A549 (cell line): Measurements from ENCODE around the gene ZBTB11.

Experiments used
- EHMT2 ChIP-seq: fragments of 200-600 bp; sonication (generic); IDR thresholded peaks from 2 replicates; pipeline ENCODE4 v1.6.1; 2016; ENCODE audit warnings: antibody characterized with exemption, low read depth, mild to moderate bottlenecking, moderate library complexity
- GATA3 ChIP-seq: IDR thresholded peaks from 2 replicates; pipeline ENCODE4 v1.6.1; 2012; ENCODE audit warnings: borderline replicate concordance
- JUNB ChIP-seq: fragments of >200 bp; sonication (Bioruptor Twin); formaldehyde crosslinking; IDR thresholded peaks from 2 replicates; pipeline ENCODE4 v1.6.1; 2016
- POLR2A ChIP-seq: IDR thresholded peaks from 2 replicates; pipeline ENCODE4 v1.6.1; 2012; ENCODE audit warnings: mild to moderate bottlenecking, low read length
- RFX5 ChIP-seq: fragments of 450-650 bp; IDR thresholded peaks from 2 replicates; pipeline ENCODE4 v1.7.1; 2014; ENCODE audit warnings: antibody characterized with exemption, mild to moderate bottlenecking, moderate library complexity
- TF ChIP-seq, protein P1 (sequence below): IDR thresholded peaks from 2 replicates; pipeline ENCODE4 v1.6.1; 2012
- TF ChIP-seq, protein P2 (sequence below): IDR thresholded peaks from 2 replicates; pipeline ENCODE4 v1.6.1; 2012
- TF ChIP-seq, protein P3 (sequence below): fragments of >200 bp; sonication (Bioruptor Twin); formaldehyde crosslinking; IDR thresholded peaks from 3 replicates; pipeline ENCODE4 v1.5.1; 2016
- TF ChIP-seq, protein P4 (sequence below): fragments of 450-650 bp; IDR thresholded peaks from 2 replicates; pipeline ENCODE4 v1.6.1; 2014; ENCODE audit warnings: antibody characterized with exemption

DNA sequence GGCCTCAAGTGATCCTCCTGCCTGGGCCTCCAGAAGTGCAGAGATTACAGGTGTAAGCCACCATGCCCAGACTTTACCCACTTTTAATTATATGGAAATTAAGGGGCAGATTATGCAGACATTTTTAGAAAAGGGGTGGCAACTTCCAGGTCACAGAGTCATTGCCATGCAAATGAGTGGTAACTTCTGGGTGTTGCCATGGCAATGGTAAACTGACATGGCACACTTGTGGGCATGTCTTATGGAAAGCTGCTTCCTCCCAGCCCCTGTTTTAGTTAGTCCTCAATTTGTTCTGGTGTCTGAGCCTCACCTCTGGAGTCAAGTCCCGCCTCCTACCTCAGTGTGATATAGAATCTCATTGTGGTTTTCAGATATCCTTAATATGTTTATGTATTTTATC lies 53.3 kb downstream of the ZBTB11 start:
- TF ChIP-seq GATA3 (no peak), EHMT2 (no peak), POLR2A (no peak), RFX5 (no peak), JUNB (no peak)
- TF ChIP-seq, protein P1, sequence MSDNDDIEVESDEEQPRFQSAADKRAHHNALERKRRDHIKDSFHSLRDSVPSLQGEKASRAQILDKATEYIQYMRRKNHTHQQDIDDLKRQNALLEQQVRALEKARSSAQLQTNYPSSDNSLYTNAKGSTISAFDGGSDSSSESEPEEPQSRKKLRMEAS = no peak
- TF ChIP-seq, protein P2, sequence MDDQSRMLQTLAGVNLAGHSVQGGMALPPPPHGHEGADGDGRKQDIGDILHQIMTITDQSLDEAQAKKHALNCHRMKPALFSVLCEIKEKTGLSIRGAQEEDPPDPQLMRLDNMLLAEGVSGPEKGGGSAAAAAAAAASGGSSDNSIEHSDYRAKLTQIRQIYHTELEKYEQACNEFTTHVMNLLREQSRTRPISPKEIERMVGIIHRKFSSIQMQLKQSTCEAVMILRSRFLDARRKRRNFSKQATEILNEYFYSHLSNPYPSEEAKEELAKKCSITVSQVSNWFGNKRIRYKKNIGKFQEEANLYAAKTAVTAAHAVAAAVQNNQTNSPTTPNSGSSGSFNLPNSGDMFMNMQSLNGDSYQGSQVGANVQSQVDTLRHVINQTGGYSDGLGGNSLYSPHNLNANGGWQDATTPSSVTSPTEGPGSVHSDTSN = no peak
- TF ChIP-seq, protein P3, sequence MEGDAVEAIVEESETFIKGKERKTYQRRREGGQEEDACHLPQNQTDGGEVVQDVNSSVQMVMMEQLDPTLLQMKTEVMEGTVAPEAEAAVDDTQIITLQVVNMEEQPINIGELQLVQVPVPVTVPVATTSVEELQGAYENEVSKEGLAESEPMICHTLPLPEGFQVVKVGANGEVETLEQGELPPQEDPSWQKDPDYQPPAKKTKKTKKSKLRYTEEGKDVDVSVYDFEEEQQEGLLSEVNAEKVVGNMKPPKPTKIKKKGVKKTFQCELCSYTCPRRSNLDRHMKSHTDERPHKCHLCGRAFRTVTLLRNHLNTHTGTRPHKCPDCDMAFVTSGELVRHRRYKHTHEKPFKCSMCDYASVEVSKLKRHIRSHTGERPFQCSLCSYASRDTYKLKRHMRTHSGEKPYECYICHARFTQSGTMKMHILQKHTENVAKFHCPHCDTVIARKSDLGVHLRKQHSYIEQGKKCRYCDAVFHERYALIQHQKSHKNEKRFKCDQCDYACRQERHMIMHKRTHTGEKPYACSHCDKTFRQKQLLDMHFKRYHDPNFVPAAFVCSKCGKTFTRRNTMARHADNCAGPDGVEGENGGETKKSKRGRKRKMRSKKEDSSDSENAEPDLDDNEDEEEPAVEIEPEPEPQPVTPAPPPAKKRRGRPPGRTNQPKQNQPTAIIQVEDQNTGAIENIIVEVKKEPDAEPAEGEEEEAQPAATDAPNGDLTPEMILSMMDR = no peak
- TF ChIP-seq, protein P4, sequence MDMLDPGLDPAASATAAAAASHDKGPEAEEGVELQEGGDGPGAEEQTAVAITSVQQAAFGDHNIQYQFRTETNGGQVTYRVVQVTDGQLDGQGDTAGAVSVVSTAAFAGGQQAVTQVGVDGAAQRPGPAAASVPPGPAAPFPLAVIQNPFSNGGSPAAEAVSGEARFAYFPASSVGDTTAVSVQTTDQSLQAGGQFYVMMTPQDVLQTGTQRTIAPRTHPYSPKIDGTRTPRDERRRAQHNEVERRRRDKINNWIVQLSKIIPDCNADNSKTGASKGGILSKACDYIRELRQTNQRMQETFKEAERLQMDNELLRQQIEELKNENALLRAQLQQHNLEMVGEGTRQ = no peak
